Neural progenitor cell (in vitro differentiated cells): ENCODE results near the gene IGSF6.

Source experiments
- CTCF ChIP-seq: fragments of 200-600 bp; sonication (generic); IDR thresholded peaks from 2 replicates; pipeline ENCODE4 v1.5.1; 2017; ENCODE audit warnings: antibody characterized with exemption, mild to moderate bottlenecking
- EZH2phosphoT487 ChIP-seq: fragments of 200-600 bp; sonication (generic); IDR thresholded peaks from 2 replicates; pipeline ENCODE4 v1.6.1; 2017; ENCODE audit warnings: antibody characterized with exemption

- no peak for TF ChIP-seq CTCF
- TF ChIP-seq EZH2phosphoT487, result no peak
These were observed 52.2 kb downstream of the IGSF6 start for GRCh38 chr16:21600031-21600773.
